GM12864 (cell line): ENCODE results near the gene TOP2B.

Experiments used
- DNase-seq: peaks from one replicate; pipeline ENCODE4 v3.0.0-alpha.2; 2011; ENCODE audit warnings: low read depth
- H3K4me3 ChIP-seq: 2 replicates; pipeline ENCODE4 v1.5.1; 2011; ENCODE audit warnings: mild to moderate bottlenecking, low read depth, low read length, control low read depth
- CTCF ChIP-seq: IDR thresholded peaks from 2 replicates; pipeline ENCODE4 v1.5.1; 2011; ENCODE audit warnings: low read depth, mild to moderate bottlenecking, moderate library complexity, low read length, control low read depth, inconsistent platforms; ENCODE audit errors: missing control alignments

Gene TOP2B

DNA sequence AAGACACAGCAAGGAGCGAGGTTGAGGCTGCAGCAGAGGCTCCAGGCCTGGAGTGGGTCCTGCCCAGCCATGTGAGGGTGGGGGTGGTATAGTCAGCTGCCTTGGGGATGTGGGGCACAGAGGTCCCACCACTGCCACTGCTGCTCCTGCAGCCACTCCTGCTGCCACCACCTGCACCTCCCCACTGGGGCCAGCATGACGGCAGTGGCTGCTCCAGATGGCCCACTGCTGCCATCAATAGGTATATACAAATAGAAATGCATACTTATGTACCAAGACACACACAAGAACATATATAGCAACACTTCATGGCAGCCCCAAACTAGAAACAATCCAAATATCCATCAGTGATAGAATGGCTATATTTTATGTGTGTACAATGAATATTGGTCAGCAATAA, 10.0 kb upstream of the TOP2B start:
- TF ChIP-seq CTCF: no peak
- no peak overlapping the region for H3K4me3 ChIP-seq
- no peak for DNase-seq

DNA sequence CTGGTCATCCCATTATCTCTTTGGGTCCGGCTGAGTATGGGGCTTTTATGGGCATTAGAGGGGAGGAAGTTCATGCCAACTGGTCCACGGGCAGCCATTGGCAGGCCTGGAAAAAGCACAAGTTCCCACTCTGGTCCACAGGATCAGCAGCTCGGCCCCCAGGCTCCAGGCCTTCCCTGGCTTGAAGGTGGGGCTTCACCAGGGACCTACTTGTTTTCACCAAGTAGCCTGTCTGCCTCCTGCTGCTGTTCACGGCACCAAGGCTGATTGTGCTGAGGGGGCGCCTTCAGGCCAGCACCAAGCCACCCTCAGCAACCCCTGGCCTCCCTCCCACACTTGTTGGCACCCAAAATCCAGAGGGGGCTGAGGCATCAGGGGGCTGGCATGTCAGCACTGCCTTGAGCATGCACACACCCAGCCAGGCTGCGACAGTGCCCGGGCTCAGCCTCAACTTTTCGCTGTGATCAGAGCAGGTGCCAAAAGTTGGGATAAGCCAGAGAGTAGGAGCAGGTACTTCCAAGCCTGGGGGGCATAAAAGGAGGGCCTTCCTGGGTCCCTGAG, 9.1 kb upstream of the TOP2B start:
- no peak for TF ChIP-seq CTCF
- H3K4me3 ChIP-seq: no peak overlapping the region
- no peak for DNase-seq

- peak; percentile 13 for DNase-seq
- no peak for TF ChIP-seq CTCF
- peak overlapping the region; percentile 78 for H3K4me3 ChIP-seq
These were observed 891 bp upstream of the TOP2B start for GRCh38 chr3:25665315-25666280.

GRCh38 chr3:25663869-25664811, 567 bp downstream of the TOP2B start:
- peak; percentile 46 for DNase-seq
- TF ChIP-seq CTCF: no peak
- peak overlapping the region; percentile 78 for H3K4me3 ChIP-seq

DNA sequence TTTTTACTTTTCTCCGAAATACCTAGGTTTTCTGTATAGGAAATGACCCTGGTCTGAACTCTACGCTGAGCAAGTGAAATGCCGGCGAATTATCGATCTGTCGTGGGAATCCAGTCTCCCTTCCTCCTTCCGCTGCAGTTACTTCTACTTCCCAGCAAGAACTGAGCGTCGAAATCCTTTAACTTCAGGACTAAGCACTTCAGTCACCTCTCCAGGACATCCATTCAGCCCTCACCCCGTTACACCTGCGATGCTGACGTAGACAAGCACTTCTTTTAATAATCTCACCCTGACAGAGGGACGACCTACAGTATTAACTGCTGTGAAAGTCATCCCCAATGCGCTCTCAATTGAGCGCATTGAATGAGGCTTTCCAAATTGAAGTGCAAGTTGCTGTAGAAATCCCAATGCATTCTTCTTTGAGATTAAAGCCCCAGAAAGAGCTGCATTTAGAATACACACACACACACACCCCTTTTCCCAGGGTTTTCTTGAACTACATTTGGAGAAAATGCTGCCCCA, 1.3 kb downstream of the TOP2B start:
- no peak for TF ChIP-seq CTCF
- peak overlapping the region; percentile 78 for H3K4me3 ChIP-seq
- peak; percentile 25 for DNase-seq

- H3K4me3 ChIP-seq: peak overlapping the region; percentile 78
- no peak for DNase-seq
- TF ChIP-seq CTCF: no peak
These were observed 1.9 kb downstream of the TOP2B start for GRCh38 chr3:25662736-25663320.
